Measurements from ENCODE around the gene E2F4. TPM values are rescaled to one million over a fixed set of nuclear protein-coding genes. Genes with fewer than 3 reads are reported as not detected.

The E2F4 gene
- total and polyA plus RNA-seq, 11 donors, result 25.2 to 71.3 (median 33.7) TPM

DNA sequence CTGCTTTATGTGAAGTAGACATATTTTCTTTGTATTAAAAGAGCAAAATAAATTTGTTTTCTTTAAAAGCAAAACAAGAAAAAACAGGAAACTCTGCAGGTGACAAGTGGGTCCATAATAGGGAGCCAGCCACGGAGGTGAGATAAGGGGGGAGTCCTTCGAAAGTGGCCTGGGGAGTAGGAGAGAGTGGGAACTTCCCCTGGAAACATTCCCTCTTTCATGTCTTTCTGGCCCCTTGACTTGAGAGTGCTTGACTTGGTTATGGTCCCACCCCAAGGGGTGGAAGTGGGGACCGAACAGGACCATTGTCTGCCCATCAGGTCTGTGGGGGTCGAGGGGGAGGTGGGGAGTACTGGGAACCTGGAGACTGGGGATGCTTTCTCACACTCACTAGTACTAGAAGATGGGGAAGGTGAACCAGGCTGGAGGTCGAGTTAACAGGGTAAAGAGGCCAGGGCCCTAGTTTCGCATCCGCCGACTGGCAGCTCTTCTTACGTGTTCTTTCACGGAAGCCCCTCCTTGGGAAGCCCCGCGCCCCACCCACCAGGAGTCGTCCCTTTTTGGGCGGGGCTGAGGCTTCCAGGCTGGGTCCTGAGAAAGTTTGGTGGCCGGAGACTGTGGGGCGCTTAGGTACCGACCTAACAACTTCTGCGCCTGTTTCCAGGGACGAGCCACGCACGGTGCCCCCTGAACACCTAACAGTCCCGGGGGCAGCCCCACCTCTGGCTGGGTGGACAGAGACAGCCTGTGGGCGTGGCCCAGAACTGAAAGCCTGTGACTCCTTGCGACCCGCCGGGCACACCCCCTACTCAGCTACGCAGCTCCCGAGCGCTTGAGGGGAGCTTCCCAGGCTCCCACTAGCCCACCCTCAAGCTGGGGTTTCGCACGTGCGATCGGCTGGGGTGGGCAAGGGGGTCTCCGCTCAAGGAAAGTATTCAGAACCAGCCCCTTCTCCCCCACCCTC lies 33.0 kb upstream of the E2F4 start:
- H3K27me3 ChIP-seq, result peaks cover 0 to 25% (median 0%) of the 10 kb centered on the region in 9 donors
- peaks cover 0 to 65% (median 52%) of the 10 kb centered on the region in 12 donors for H3K4me1 ChIP-seq
- H3K27ac ChIP-seq, result peak overlapping the region; percentile 36 to 94 (median 83)
- intact Hi-C loops (cut with DNase I), result loop anchor here in 6 of 10 donors (1.0 to 10.0 kb wide), 6 partner anchors 26 to 264 kb away; partner anchors contain the start of genes CBFB (in 1 of the 6) and PHAF1 (in 1 of the 6)
- ATAC-seq, result no peak
- no peak for TF ChIP-seq POLR2A (IDR thresholded peaks at IDR 0.05)
- TF ChIP-seq, protein P1, sequence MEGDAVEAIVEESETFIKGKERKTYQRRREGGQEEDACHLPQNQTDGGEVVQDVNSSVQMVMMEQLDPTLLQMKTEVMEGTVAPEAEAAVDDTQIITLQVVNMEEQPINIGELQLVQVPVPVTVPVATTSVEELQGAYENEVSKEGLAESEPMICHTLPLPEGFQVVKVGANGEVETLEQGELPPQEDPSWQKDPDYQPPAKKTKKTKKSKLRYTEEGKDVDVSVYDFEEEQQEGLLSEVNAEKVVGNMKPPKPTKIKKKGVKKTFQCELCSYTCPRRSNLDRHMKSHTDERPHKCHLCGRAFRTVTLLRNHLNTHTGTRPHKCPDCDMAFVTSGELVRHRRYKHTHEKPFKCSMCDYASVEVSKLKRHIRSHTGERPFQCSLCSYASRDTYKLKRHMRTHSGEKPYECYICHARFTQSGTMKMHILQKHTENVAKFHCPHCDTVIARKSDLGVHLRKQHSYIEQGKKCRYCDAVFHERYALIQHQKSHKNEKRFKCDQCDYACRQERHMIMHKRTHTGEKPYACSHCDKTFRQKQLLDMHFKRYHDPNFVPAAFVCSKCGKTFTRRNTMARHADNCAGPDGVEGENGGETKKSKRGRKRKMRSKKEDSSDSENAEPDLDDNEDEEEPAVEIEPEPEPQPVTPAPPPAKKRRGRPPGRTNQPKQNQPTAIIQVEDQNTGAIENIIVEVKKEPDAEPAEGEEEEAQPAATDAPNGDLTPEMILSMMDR (IDR thresholded peaks at IDR 0.05), result no peak
- H3K9me3 ChIP-seq, result no peaks in the 10 kb centered on the region
- 7 to 11% (median 8%) methylated on average over 30 to 34 of the region's 34 CpGs for WGBS, 4 donors
- H3K4me3 ChIP-seq, result peak overlapping the region; percentile 75 to 98 (median 97)
- DNase-seq, result peak in 2 of 5 donors; percentile 59 to 62
- peaks cover 0 to 5% (median 0%) of the 10 kb centered on the region in 9 donors for H3K36me3 ChIP-seq

DNA sequence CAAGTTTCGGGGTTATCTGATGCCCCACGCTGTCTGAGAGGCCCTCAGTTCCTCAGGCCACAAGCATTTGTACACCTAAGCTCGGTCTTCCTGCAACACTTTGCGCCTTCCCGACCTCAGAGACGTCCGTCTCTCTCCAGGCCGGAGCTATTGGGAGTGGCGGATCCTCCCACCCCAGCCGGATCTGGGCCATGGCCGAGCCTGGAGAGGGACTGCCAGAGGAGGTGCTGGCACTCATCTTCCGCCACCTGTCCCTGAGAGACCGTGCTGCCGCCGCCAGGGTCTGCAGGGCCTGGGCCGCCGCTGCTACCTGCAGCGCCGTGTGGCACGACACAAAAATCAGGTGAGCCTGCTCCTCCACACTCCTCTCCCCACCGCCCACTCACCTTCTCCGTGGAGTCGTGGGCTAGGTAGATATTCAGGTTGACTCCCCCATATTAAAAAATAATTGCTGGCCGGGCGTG lies 30.3 kb upstream of the E2F4 start:
- Histone ChIP-seq H3K27me3 (peaks cover 0 to 48% (median 7%) of the 10 kb centered on the region in 9 donors), H3K36me3 (no peaks in the 10 kb centered on the region), H3K4me3 (peak overlapping the region in 10 of 12 donors; percentile 75 to 98 (median 97)), H3K27ac (peak overlapping the region in 11 of 12 donors; percentile 17 to 88 (median 83)), H3K4me1 (peaks cover 0 to 71% (median 55%) of the 10 kb centered on the region in 12 donors), H3K9me3 (no peaks in the 10 kb centered on the region)
- DNase-seq (peak in 3 of 5 donors; percentile 64 to 82 (median 70)), ATAC-seq (peak; percentile 1 to 51 (median 24))
- 33 to 43% (median 36%) methylated on average over 25 of the region's 25 CpGs for WGBS, 4 donors
- intact Hi-C loops (cut with DNase I), result loop anchor here in 1 of 10 donors (2.0 kb wide), 1 partner anchor 21 kb away; the partner anchor contains the start of gene MATCAP1
- TF ChIP-seq, protein P1 (IDR thresholded peaks at IDR 0.05), result no peak
- no peak for TF ChIP-seq POLR2A (IDR thresholded peaks at IDR 0.05)

DNA sequence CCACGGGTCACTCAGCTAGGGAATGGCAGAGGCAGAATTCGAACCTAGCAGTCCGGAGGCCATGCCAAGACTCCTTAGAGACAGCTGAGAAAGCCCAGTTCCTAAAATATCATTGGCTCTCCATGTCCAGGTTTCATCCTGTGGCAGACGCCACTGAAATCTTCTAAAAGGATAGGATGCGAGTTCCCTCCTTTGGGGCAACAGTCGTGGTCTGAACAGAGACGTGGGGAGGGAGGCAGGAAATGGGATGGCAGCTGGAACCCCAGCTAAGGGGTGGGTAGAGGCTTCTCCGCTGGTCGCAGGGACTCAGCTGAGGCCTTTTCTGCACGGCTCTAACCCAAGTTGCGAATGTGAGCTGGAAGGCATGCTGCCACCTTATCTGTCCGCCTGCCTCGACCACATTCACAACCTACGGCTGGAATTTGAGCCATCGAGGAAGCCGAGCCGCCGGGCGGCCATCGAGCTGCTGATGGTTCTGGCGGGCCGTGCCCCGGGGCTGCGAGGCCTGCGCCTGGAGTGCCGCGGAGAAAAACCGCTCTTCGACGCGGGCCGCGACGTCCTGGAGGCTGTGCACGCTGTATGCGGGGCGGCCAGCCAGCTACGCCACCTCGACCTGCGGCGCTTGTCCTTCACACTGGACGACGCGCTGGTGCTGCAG lies 29.3 kb upstream of the E2F4 start:
- TF ChIP-seq, protein P1 (IDR thresholded peaks at IDR 0.05), result no peak
- no peak for TF ChIP-seq POLR2A (IDR thresholded peaks at IDR 0.05)
- Histone ChIP-seq H3K9me3 (no peaks in the 10 kb centered on the region), H3K27ac (peak overlapping the region in 11 of 12 donors; percentile 59 to 86 (median 81)), H3K4me1 (peaks cover 0 to 71% (median 55%) of the 10 kb centered on the region in 12 donors), H3K4me3 (peak overlapping the region in 11 of 12 donors; percentile 13 to 63 (median 52)), H3K27me3 (peaks cover 0 to 58% (median 7%) of the 10 kb centered on the region in 9 donors), H3K36me3 (no peaks in the 10 kb centered on the region)
- intact Hi-C loops (cut with DNase I), result no loop called here
- peak in 2 of 5 donors; percentile 39 to 59 for DNase-seq
- no peak for ATAC-seq
- WGBS, 4 donors, result 13 to 45% (median 29%) methylated on average over 20 to 44 of the region's 44 CpGs

All from heart left ventricle (tissue), 16 donors.